Measurements from ENCODE around the gene BCL2L2.
"Not testable (repeated sequence)": the region's sequence is repeated elsewhere in the genome, so short reads cannot be mapped to it uniquely, and the experiment has no call there.

Gene BCL2L2, protein sequence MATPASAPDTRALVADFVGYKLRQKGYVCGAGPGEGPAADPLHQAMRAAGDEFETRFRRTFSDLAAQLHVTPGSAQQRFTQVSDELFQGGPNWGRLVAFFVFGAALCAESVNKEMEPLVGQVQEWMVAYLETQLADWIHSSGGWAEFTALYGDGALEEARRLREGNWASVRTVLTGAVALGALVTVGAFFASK

DNA sequence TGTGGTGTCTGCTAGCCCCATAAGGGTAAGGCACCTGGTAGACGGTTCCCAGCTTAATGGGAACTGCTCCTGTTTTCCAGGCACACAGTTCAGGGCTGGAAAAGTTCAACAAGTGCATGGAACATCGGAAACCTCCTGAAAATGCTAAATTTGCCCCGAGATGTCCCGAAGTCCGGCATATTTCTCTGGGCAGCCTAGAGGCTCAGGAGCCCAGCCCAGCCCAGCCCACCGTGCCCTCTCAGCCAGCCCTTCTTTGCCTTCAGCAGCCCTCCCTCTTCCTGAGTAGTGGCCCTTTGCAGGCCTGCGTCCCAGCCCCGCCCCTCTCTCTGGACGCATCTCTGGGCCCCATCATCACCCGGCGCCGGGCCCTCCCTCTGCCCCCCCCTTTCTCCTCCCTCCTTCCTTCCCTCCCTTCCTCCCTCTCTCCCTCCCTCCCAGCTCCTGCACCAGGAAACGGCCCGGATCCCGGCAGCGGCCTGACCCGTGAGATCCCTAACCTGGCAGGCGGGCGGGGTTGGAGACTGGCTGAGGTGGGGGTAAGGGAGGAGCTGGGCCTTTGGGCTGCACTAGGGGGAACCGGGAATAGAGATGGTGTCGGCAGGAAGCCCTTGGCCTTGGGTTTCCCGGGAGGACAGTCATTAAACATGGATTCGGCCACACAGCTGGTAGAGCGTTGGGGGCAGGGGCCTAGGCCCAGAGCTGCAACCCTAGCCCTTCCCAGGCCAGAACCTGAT lies at the start of gene BCL2L2:
TSS of gene BCL2L2 (plus strand) at position 422 of the 734 bp plus-strand sequence. CDS start 935 bp downstream, outside the sequence.
- DNase-seq: no peak

GRCh38 chr14:23258256-23258655 lies 48.4 kb upstream of the BCL2L2 start:
- no peak for DNase-seq

DNA sequence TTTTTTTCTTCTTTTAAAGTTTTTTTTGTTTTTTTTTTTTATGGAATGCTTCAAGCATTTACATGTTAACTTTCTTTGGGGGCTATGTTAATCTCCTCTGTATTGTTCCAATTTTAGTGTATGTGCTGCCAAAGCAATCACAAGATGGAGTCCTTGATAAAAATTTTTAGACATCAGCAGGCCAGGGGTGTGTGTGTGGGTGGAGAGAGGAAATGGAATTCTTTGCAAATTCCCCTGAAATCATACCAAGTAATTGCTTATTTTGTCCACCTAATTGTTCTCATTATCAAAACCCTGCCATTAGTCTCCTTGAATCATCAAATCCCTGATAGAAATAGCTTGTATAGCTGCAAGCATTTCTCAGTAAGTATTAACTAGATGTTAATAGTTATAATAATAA lies 47.2 kb upstream of the BCL2L2 start:
- DNase-seq: no peak

DNA sequence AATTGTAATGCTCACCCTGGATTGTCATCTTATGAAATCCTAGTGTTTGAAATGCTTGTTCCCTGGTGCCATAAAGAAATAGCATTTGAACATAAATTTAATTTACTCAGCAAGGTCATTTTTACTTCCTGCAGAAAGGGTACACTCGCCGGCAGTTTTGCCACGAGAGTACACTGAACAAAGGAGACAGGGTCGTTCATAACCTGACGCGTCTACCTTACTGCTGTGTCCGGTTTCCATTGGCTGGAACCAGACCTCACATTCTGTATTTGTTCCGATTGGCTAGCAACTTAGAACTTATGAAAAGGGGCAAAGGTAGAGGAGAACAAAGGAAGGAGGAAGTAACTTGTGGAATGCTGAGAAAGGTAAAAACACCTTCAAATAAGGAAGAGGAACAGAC lies 45.8 kb upstream of the BCL2L2 start:
- DNase-seq: not testable (repeated sequence)

- no peak for DNase-seq
These were observed 37.4 kb upstream of the BCL2L2 start for GRCh38 chr14:23269193-23269592.

DNA sequence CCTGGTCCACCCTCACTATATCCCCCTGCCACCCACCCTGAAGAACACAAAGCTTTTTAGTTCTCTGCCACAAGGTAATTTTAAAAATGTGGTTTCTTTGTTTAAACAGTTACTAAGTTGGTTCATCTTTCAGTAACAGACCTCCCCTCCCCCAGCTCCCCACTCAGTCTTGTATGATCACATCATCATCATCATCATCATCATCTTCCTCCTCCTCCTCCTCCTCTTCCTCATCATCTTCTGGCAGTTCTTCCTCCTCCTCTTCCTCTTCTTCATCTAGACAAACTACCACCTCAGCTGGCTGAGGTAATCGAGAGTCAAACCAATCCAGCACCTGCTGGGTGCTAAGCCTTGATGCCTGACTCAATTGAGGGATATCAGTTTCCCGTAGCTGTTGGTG lies 31.2 kb upstream of the BCL2L2 start:
- DNase-seq: no peak

DNA sequence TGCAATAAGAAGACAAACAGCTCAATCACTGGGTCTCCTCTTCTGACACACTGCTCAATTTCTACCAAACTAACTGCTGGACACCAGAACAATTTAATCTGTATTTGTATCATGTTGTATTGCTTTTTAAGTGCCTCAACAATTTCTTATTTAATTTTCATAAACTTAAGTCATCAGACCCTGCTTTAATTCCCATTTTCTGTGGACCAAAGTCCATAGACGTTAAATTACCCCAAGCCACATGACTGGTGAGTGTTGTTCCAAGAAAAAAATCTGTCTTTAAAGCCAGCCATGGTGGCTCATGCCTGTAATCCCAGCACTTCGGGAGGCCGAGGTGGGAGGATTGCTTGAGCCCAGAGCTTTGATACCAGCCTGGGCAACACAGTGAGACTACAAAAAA lies 29.4 kb upstream of the BCL2L2 start:
- DNase-seq: no peak

DNA sequence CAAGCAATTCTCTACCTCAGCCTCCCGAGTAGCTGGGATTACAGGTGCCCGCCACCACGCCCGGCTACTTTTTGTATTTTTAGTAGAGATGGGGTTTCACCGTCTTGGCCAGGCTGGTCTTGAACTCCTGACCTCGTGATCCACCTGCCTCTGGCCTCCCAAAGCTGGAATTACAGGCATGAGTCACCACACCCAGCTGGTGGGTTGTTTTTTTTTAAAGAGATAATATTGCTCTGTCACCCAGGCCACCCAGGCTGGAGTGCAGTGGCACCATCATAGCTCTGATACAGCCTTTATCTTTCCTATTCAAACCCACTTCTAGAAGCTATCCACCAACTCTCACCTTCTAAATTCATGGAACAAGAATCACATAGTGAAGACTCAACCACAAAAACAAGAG lies 28.7 kb upstream of the BCL2L2 start:
- not testable (repeated sequence) for DNase-seq

DNA sequence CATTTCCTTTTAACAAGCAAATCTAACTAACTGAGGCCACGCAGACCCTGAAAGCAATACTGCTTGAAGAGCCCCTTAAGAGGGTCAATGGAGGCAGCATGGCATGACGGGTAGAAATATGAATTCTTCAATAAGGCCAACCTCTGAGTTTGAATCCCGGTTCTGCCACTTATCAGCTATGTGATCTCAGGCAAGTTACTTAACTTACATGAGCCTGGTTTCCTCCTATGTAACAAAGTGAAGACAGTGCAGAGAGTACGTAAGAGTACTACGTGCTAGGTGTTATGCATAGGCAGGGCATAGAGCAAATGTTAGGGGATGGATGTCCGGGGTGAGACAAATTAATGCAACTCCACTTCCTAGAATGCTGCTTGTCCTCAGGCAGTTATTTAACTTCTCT lies 25.4 kb upstream of the BCL2L2 start:
- DNase-seq: no peak

- peak in 1 of 2 experiments; percentile 38 for DNase-seq
These were observed 21.7 kb upstream of the BCL2L2 start for GRCh38 chr14:23284654-23285529.

GRCh38 chr14:23285530-23286019 lies 21.1 kb upstream of the BCL2L2 start:
- no peak for DNase-seq

GRCh38 chr14:23286020-23286901 lies 20.4 kb upstream of the BCL2L2 start, which contains the start of gene HOMEZ:
Gene HOMEZ, minus strand, starts transcription at chr14:23286132. Its CDS starts 180 bp downstream, at chr14:23285952.
- peak; percentile 98 to 99 for DNase-seq

GRCh38 chr14:23286902-23287479 lies 19.6 kb upstream of the BCL2L2 start:
- DNase-seq: no peak

DNA sequence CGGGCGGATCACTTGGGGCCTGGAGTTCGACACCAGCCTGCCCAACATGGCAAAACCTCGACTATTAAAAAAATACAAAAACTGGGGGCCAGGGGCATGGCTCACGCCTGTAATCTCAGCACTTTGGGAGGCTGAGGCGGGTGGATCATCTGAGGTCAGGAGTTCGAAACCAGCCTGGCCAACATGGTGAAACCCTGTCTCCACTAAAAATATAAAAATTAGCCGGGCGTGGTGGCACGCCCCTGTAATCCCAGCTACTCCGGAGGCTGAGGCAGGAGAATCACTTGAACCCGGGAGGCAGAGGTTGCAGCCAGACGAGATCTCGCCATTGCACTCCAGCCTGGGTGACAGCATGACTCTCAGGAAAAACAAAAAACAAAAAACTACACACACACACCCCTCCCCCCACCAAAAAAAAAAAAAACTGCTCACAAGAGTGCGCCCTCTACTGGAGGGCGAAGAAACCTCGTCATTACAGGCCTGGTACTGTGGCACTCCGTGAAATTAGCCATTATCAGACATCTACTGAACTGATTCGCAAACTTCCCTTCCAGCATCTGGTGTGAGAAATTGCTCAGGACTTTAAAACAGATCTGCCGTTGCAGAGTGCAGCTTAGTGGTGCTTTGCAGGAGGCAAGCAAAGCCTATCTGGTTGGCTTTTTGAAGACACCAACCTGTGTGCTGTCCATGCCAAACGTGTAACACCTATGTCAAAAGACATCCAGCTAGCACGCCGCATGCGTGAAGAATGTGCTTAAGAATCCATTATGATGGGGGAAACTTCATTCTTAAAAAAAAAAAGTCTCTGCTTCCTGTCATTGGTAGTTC lies 11.7 kb upstream of the BCL2L2 start:
- DNase-seq: peak; percentile 60 to 63

DNA sequence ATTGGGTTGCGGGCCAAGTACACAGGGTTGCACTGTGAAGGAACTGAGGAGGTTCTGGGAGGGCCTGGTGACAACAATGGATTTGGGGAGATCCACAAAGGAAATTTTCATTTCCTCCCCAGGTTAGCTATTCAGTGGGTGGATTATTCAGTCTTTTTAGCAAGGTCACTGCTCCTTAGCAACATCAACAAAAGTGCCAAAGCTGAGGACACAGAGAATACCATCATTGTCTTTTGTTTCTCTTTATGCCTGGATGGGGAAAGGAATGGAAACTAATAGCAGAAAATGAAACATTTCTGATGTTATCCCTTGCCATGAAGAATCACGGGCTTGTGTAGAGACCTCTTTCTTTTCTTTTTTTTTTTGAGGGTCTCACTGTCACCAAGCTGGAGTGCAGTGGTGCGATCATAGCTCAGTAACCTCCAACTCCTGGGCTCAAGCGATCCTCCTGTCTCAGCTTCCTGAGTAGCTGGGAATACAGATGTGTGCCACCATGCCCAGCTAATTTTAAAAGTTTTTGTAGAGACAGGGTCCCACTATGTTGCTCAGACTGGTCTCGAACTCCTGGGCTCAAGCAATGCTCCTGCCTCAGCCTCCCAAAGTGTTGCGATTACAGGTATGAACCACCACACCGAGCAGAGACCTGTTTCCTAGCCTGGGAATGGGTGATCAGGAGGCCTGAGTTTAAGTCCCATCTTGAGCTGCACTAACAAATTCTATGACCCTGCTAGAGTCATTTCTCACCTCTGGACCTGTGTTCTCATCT lies 10.4 kb upstream of the BCL2L2 start:
- no peak for DNase-seq

DNA sequence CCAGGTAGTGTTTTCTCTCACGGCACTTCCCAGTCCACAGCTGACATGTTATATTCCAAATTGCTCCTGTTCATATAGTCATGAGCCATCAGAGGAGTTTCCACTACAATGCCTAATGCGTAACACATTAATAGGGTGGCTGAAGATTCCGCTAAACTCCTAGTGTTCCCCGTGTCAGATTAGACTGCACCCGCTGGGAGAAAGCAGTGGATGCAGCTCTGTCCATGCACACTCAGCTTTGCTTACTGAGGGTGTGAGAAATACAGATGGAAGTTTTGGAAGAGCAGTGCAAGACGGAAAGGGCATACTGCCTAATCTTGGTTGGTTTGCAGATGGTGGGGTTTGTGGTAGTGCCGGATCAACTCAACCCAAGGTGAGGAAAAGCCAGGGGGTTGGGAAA lies 9.5 kb upstream of the BCL2L2 start:
- no peak for DNase-seq

- no peak for DNase-seq
These were observed 8.9 kb upstream of the BCL2L2 start for GRCh38 chr14:23297611-23298277.

- no peak for DNase-seq
These were observed 7.2 kb upstream of the BCL2L2 start for GRCh38 chr14:23299211-23299957.
